GM23338 (cell line): Measurements from ENCODE around the gene PAGE2B. TPM values are rescaled to one million over a fixed set of nuclear protein-coding genes. Genes with fewer than 3 reads are reported as not detected.

Experiments used
- ATAC-seq: fragments of 200-7000 bp; cut with Tn5 transposase; 3 replicates; pipeline ENCODE4 v1.9.1; 2020
- DNase-seq: peaks from one replicate; pipeline ENCODE4 v3.0.0-alpha.2; 2015; ENCODE audit warnings: low spot score
- H2AFZ ChIP-seq: fragments of 200-600 bp; sonication (generic); 2 replicates; pipeline ENCODE4 v1.8.0; 2016; ENCODE audit warnings: antibody characterized with exemption, mild to moderate bottlenecking, moderate library complexity
- H3F3A ChIP-seq: fragments of 200-600 bp; sonication (generic); replicated peaks from 2 replicates; pipeline ENCODE4 v1.8.0; 2017; ENCODE audit warnings: antibody characterized with exemption, mixed run types, low read depth
- H3K27ac ChIP-seq: fragments of 200-600 bp; sonication (generic); 2 replicates; pipeline ENCODE4 v1.6.1; 2016; ENCODE audit warnings: low read depth
- H3K27me3 ChIP-seq: fragments of 200-600 bp; sonication (generic); 2 replicates; pipeline ENCODE4 v1.8.0; 2016; ENCODE audit warnings: mild to moderate bottlenecking, mixed run types, moderate library complexity; ENCODE audit not compliant: insufficient read depth
- H3K36me3 ChIP-seq: fragments of 200-600 bp; sonication (generic); 2 replicates; pipeline ENCODE4 v1.8.0; 2016; ENCODE audit warnings: mild to moderate bottlenecking; ENCODE audit not compliant: insufficient read depth
- H3K4me1 ChIP-seq: fragments of 200-600 bp; sonication (generic); 2 replicates; pipeline ENCODE4 v1.8.0; 2016; ENCODE audit warnings: mild to moderate bottlenecking, moderate library complexity; ENCODE audit not compliant: insufficient read depth
- H3K4me2 ChIP-seq: fragments of 200-600 bp; sonication (generic); 2 replicates; pipeline ENCODE4 v1.7.1; 2017; ENCODE audit warnings: mixed run types
- H3K4me3 ChIP-seq: fragments of 200-600 bp; sonication (generic); 2 replicates; pipeline ENCODE4 v1.6.1; 2016; ENCODE audit warnings: mixed run types
- H3K79me2 ChIP-seq: fragments of 200-600 bp; sonication (generic); replicated peaks from 2 replicates; pipeline ENCODE4 v1.8.0; 2017; ENCODE audit warnings: mild to moderate bottlenecking; ENCODE audit not compliant: insufficient read depth
- H3K9me2 ChIP-seq: fragments of 200-600 bp; sonication (generic); 2 replicates; pipeline ENCODE4 v1.8.0; 2017; ENCODE audit not compliant: insufficient read depth
- H4K20me1 ChIP-seq: fragments of 200-600 bp; sonication (generic); replicated peaks from 2 replicates; pipeline ENCODE4 v1.8.0; 2017; ENCODE audit warnings: mild to moderate bottlenecking; ENCODE audit not compliant: insufficient read depth
- H3K27ac Mint-ChIP-seq: 2 replicates; pipeline ENCODE4 v1.8.0; 2020; ENCODE audit warnings: inconsistent platforms, mild to moderate bottlenecking, moderate library complexity, mixed read lengths
- H3K27me3 Mint-ChIP-seq: 3 replicates; pipeline ENCODE4 v1.8.0; 2022; ENCODE audit warnings: low read depth, mild to moderate bottlenecking, moderate library complexity, mixed read lengths, inconsistent platforms; ENCODE audit not compliant: insufficient read depth, poor library complexity
- H3K36me3 Mint-ChIP-seq: 3 replicates; pipeline ENCODE4 v1.8.0; 2021; ENCODE audit warnings: low read depth, mild to moderate bottlenecking, inconsistent platforms, moderate library complexity, mixed read lengths
- H3K4me1 Mint-ChIP-seq: 3 replicates; pipeline ENCODE4 v1.8.0; 2020; ENCODE audit warnings: mild to moderate bottlenecking, inconsistent platforms, mixed read lengths
- H3K4me3 Mint-ChIP-seq: 3 replicates; pipeline ENCODE4 v1.8.0; 2021; ENCODE audit warnings: moderate library complexity, mild to moderate bottlenecking, inconsistent platforms, mixed read lengths
- H3K9me3 Mint-ChIP-seq: 3 replicates; pipeline ENCODE4 v1.8.0; 2020; ENCODE audit warnings: moderate library complexity, mild to moderate bottlenecking, inconsistent platforms, mixed read lengths
- CREB1 ChIP-seq: fragments of 250-450 bp; sonication (Bioruptor Pico); IDR thresholded peaks from 2 replicates; pipeline ENCODE4 v1.5.0; 2020; ENCODE audit warnings: low read depth, mild to moderate bottlenecking, moderate library complexity
- CTCF ChIP-seq, 2 experiments: fragments of 200-600 bp in 1 of 2; sonication (generic) in 1 of 2; conservative IDR thresholded peaks; 2 replicates each; pipeline versions ENCODE4 v1.5.1 to v1.6.1; 2016 to 2017; ENCODE audit warnings: antibody characterized with exemption in 2 of 2, low read depth in 2 of 2, mild to moderate bottlenecking in 2 of 2, moderate library complexity in 1 of 2
- ETS1 ChIP-seq: IDR thresholded peaks from 2 replicates; pipeline ENCODE4 v1.6.1; 2016; ENCODE audit warnings: antibody characterized with exemption
- EZH2 ChIP-seq: fragments of 200-600 bp; sonication (generic); IDR thresholded peaks from one replicate; pipeline ENCODE4 v1.8.0; 2017; ENCODE audit warnings: antibody characterized with exemption, mild to moderate bottlenecking, low read depth; ENCODE audit not compliant: unreplicated experiment
- EZH2phosphoT487 ChIP-seq: fragments of 200-600 bp; sonication (generic); IDR thresholded peaks from one replicate; pipeline ENCODE4 v1.8.1; 2018; ENCODE audit warnings: antibody characterized with exemption; ENCODE audit not compliant: unreplicated experiment
- JUNB ChIP-seq: IDR thresholded peaks from one replicate; pipeline ENCODE4 v1.6.1; 2016; ENCODE audit warnings: antibody characterized with exemption; ENCODE audit not compliant: unreplicated experiment
- NANOG ChIP-seq: IDR thresholded peaks from 2 replicates; pipeline ENCODE4 v1.6.1; 2016; ENCODE audit warnings: antibody characterized with exemption, borderline replicate concordance
- POLR2AphosphoS5 ChIP-seq: IDR thresholded peaks from 2 replicates; pipeline ENCODE4 v1.6.1; 2016; ENCODE audit warnings: antibody characterized with exemption, low read depth
- STAT1 ChIP-seq: IDR thresholded peaks from one replicate; pipeline ENCODE4 v1.6.1; 2016; ENCODE audit warnings: antibody characterized with exemption; ENCODE audit not compliant: unreplicated experiment
- ZNF114 ChIP-seq: fragments of 250-450 bp; sonication (Bioruptor Pico); IDR thresholded peaks from 2 replicates; pipeline ENCODE4 v1.5.0; 2020; ENCODE audit warnings: mild to moderate bottlenecking, moderate library complexity
- ZNF331 ChIP-seq: fragments of 250-450 bp; sonication (Bioruptor Pico); IDR thresholded peaks from 2 replicates; pipeline ENCODE4 v1.5.0; 2020; ENCODE audit warnings: low read depth, mild to moderate bottlenecking, moderate library complexity
- ZNF462 ChIP-seq: fragments of 250-450 bp; sonication (Bioruptor Pico); IDR thresholded peaks from 2 replicates; pipeline ENCODE4 v1.5.0; 2020; ENCODE audit warnings: mild to moderate bottlenecking, moderate library complexity
- polyA plus RNA-seq: library from polyadenylated mRNA; unstranded; fragments of >200 nt; fragmentation: Nextera tagmentation; extraction: Ambion mirVana; gene quantifications from 2 replicates; pipeline ENCODE4 v1.2.1, GENCODE V29; 2016
- total RNA-seq: library from RNA; depleted of rRNA; stranded (reverse); fragments of >200 nt; shearing (Covaris generic); gene quantifications from 2 replicates; pipeline ENCODE4 v1.2.3, GENCODE V29; 2014
- TF ChIP-seq, protein P1 (sequence below): IDR thresholded peaks from one replicate; pipeline ENCODE4 v1.6.1; 2018; ENCODE audit warnings: antibody characterized with exemption; ENCODE audit not compliant: unreplicated experiment

Gene PAGE2B
- total and polyA plus RNA-seq, 2 experiments from 2014 or later = not detected

GRCh38 chrX:55028611-55029010 lies 46.2 kb upstream of the PAGE2B start:
- H3K36me3 Mint-ChIP-seq = no peaks in the 10 kb centered on the region
- H3F3A ChIP-seq = no peaks in the 10 kb centered on the region
- ATAC-seq (no peak), DNase-seq (no peak)
- H3K36me3 ChIP-seq = no peaks in the 10 kb centered on the region
- no peak overlapping the region for H2AFZ ChIP-seq
- H3K4me3 ChIP-seq = no peak overlapping the region
- H3K9me2 ChIP-seq = no peaks in the 10 kb centered on the region
- no peak overlapping the region for H3K4me2 ChIP-seq
- H3K4me1 ChIP-seq = peaks cover 9% of the 10 kb centered on the region; the same call in 1 of the 2 replicates
- H3K4me1 Mint-ChIP-seq = peaks cover 17% of the 10 kb centered on the region
- no peaks in the 10 kb centered on the region for H3K27me3 Mint-ChIP-seq
- no peak overlapping the region for H3K4me3 Mint-ChIP-seq
- no peak overlapping the region for H3K27ac Mint-ChIP-seq
- H3K79me2 ChIP-seq = no peaks in the 10 kb centered on the region
- H3K27me3 ChIP-seq = no peaks in the 10 kb centered on the region
- no peaks in the 10 kb centered on the region for H4K20me1 ChIP-seq
- H3K9me3 Mint-ChIP-seq = no peaks in the 10 kb centered on the region
- no peak overlapping the region for H3K27ac ChIP-seq
- TF ChIP-seq EZH2phosphoT487 = no peak
- no peak for TF ChIP-seq ETS1
- TF ChIP-seq POLR2AphosphoS5 = no peak
- no peak for TF ChIP-seq ZNF462 (CRISPR knock-in tag)
- no peak for TF ChIP-seq ZNF114 (CRISPR knock-in tag)
- no peak for TF ChIP-seq CREB1 (CRISPR knock-in tag)
- TF ChIP-seq ZNF331 (CRISPR knock-in tag) = no peak
- no peak for TF ChIP-seq JUNB
- no peak for TF ChIP-seq EZH2
- TF ChIP-seq NANOG = no peak
- TF ChIP-seq CTCF (conservative IDR thresholded peaks at IDR 0.05; ENCODE audit: low read depth in 2 of 2) = no peak
- TF ChIP-seq STAT1 = no peak
- TF ChIP-seq, protein P1, sequence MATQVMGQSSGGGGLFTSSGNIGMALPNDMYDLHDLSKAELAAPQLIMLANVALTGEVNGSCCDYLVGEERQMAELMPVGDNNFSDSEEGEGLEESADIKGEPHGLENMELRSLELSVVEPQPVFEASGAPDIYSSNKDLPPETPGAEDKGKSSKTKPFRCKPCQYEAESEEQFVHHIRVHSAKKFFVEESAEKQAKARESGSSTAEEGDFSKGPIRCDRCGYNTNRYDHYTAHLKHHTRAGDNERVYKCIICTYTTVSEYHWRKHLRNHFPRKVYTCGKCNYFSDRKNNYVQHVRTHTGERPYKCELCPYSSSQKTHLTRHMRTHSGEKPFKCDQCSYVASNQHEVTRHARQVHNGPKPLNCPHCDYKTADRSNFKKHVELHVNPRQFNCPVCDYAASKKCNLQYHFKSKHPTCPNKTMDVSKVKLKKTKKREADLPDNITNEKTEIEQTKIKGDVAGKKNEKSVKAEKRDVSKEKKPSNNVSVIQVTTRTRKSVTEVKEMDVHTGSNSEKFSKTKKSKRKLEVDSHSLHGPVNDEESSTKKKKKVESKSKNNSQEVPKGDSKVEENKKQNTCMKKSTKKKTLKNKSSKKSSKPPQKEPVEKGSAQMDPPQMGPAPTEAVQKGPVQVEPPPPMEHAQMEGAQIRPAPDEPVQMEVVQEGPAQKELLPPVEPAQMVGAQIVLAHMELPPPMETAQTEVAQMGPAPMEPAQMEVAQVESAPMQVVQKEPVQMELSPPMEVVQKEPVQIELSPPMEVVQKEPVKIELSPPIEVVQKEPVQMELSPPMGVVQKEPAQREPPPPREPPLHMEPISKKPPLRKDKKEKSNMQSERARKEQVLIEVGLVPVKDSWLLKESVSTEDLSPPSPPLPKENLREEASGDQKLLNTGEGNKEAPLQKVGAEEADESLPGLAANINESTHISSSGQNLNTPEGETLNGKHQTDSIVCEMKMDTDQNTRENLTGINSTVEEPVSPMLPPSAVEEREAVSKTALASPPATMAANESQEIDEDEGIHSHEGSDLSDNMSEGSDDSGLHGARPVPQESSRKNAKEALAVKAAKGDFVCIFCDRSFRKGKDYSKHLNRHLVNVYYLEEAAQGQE = no peak
